ENCODE measurements around the gene CD8B.

The CD8B gene

GRCh38 chr2:86776532-86776931 is 85.2 kb downstream of the CD8B start:
- Histone ChIP-seq H3K4me1 (ENCODE audit: control insufficient read depth, insufficient read depth, low read length, poor library complexity, severe bottlenecking) (no peaks in the 10 kb centered on the region), H3K36me3 (ENCODE audit: control insufficient read depth, insufficient read depth, low read length) (peaks cover 25% of the 10 kb centered on the region), H3K27ac (ENCODE audit: insufficient read depth, low read length, poor library complexity, severe bottlenecking) (no peak overlapping the region), H3K4me3 (ENCODE audit: insufficient read depth, low read depth, low read length, poor library complexity, severe bottlenecking) (no peak overlapping the region), H3K27me3 (replicated peaks; ENCODE audit: control insufficient read depth, insufficient read depth, low read length, poor library complexity, severe bottlenecking) (no peaks in the 10 kb centered on the region), H3K9me3 (ENCODE audit: control insufficient read depth, low read length) (no peaks in the 10 kb centered on the region)
- no peak for DNase-seq

- Histone ChIP-seq H3K36me3 (ENCODE audit: control insufficient read depth, insufficient read depth, low read length) (peaks cover 37% of the 10 kb centered on the region), H3K27ac (ENCODE audit: insufficient read depth, low read length, poor library complexity, severe bottlenecking) (no peak overlapping the region)
These were observed 86.3 kb downstream of the CD8B start for GRCh38 chr2:86775338-86775737.

GRCh38 chr2:86774862-86775261 is 86.8 kb downstream of the CD8B start:
- no peak for DNase-seq
- H3K36me3 ChIP-seq (ENCODE audit: control insufficient read depth, insufficient read depth, low read length), result peaks cover 41% of the 10 kb centered on the region
- no peak overlapping the region for H3K27ac ChIP-seq (ENCODE audit: insufficient read depth, low read length, poor library complexity, severe bottlenecking)
- H3K4me3 ChIP-seq (ENCODE audit: insufficient read depth, low read depth, low read length, poor library complexity, severe bottlenecking), result no peak overlapping the region
- no peaks in the 10 kb centered on the region for H3K9me3 ChIP-seq (ENCODE audit: control insufficient read depth, low read length)
- H3K27me3 ChIP-seq (replicated peaks; ENCODE audit: control insufficient read depth, insufficient read depth, low read length, poor library complexity, severe bottlenecking), result no peaks in the 10 kb centered on the region
- no peaks in the 10 kb centered on the region for H3K4me1 ChIP-seq (ENCODE audit: control insufficient read depth, insufficient read depth, low read length, poor library complexity, severe bottlenecking)

More at GRCh38 chr2:86775338-86775737, 86.3 kb downstream of the CD8B start:
- no peaks in the 10 kb centered on the region for H3K27me3 ChIP-seq (replicated peaks; ENCODE audit: control insufficient read depth, insufficient read depth, low read length, poor library complexity, severe bottlenecking)
- no peak overlapping the region for H3K4me3 ChIP-seq (ENCODE audit: insufficient read depth, low read depth, low read length, poor library complexity, severe bottlenecking)
- H3K4me1 ChIP-seq (ENCODE audit: control insufficient read depth, insufficient read depth, low read length, poor library complexity, severe bottlenecking), result no peaks in the 10 kb centered on the region
- H3K9me3 ChIP-seq (ENCODE audit: control insufficient read depth, low read length), result no peaks in the 10 kb centered on the region
- DNase-seq, result no peak

DNA sequence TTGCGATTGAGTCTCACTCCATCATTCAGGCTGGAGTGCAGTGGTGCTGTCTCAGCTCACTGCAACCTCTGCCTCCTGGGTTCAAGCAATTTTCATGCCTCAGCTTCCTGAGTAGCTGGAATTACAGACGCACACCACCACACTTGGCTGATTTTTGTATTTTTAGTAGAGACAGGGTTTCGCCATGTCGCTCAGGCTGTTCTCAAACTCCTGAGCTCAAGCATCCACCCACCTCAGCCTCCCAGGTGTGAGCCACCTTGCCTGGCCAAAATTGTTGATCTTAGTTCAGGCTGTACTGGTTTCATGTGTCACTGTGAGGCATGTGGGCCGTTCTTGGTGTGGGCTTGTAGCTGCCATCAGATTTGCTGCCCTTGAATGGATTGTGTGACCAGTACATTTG is 89.1 kb downstream of the CD8B start:
- Histone ChIP-seq H3K9me3 (ENCODE audit: control insufficient read depth, low read length) (no peaks in the 10 kb centered on the region), H3K4me1 (ENCODE audit: control insufficient read depth, insufficient read depth, low read length, poor library complexity, severe bottlenecking) (no peaks in the 10 kb centered on the region), H3K36me3 (ENCODE audit: control insufficient read depth, insufficient read depth, low read length) (peaks cover 51% of the 10 kb centered on the region), H3K4me3 (ENCODE audit: insufficient read depth, low read depth, low read length, poor library complexity, severe bottlenecking) (no peak overlapping the region), H3K27me3 (replicated peaks; ENCODE audit: control insufficient read depth, insufficient read depth, low read length, poor library complexity, severe bottlenecking) (no peaks in the 10 kb centered on the region), H3K27ac (ENCODE audit: insufficient read depth, low read length, poor library complexity, severe bottlenecking) (no peak overlapping the region)
- no peak for DNase-seq

GRCh38 chr2:86770816-86771301 is 90.8 kb downstream of the CD8B start:
- H3K27ac ChIP-seq (ENCODE audit: insufficient read depth, low read length, poor library complexity, severe bottlenecking), result no peak overlapping the region
- H3K4me3 ChIP-seq (ENCODE audit: insufficient read depth, low read depth, low read length, poor library complexity, severe bottlenecking), result no peak overlapping the region
- H3K4me1 ChIP-seq (ENCODE audit: control insufficient read depth, insufficient read depth, low read length, poor library complexity, severe bottlenecking), result no peaks in the 10 kb centered on the region
- DNase-seq, result no peak
- peaks cover 63% of the 10 kb centered on the region for H3K36me3 ChIP-seq (ENCODE audit: control insufficient read depth, insufficient read depth, low read length)
- H3K9me3 ChIP-seq (ENCODE audit: control insufficient read depth, low read length), result no peaks in the 10 kb centered on the region
- H3K27me3 ChIP-seq (replicated peaks; ENCODE audit: control insufficient read depth, insufficient read depth, low read length, poor library complexity, severe bottlenecking), result no peaks in the 10 kb centered on the region

DNA sequence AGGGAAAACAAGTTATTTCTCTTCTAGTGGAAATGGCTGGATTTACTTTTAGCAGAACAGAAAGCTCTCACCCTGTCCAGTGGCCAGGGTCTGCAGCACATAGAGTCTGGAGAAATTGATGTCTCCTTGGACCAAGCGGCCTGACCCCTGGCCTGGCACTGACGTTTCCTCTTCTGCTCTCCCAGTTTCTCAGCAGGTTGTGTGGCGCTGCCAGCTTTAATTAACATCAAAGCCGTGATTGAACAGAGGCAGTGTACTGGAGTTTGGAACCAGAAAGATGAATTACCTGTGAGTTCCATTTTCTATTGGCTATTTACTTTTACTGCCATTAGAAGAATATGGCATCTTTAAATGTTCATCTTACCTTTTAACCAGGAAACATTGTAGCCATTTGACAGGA is 91.8 kb downstream of the CD8B start:
- Histone ChIP-seq H3K9me3 (ENCODE audit: control insufficient read depth, low read length) (no peaks in the 10 kb centered on the region), H3K4me1 (ENCODE audit: control insufficient read depth, insufficient read depth, low read length, poor library complexity, severe bottlenecking) (no peaks in the 10 kb centered on the region), H3K27ac (ENCODE audit: insufficient read depth, low read length, poor library complexity, severe bottlenecking) (no peak overlapping the region), H3K27me3 (replicated peaks; ENCODE audit: control insufficient read depth, insufficient read depth, low read length, poor library complexity, severe bottlenecking) (no peaks in the 10 kb centered on the region), H3K36me3 (ENCODE audit: control insufficient read depth, insufficient read depth, low read length) (peaks cover 68% of the 10 kb centered on the region), H3K4me3 (ENCODE audit: insufficient read depth, low read depth, low read length, poor library complexity, severe bottlenecking) (no peak overlapping the region)
- DNase-seq, result no peak

GRCh38 chr2:86768189-86768949 is 93.3 kb downstream of the CD8B start:
- no peaks in the 10 kb centered on the region for H3K27me3 ChIP-seq (replicated peaks; ENCODE audit: control insufficient read depth, insufficient read depth, low read length, poor library complexity, severe bottlenecking)
- H3K4me3 ChIP-seq (ENCODE audit: insufficient read depth, low read depth, low read length, poor library complexity, severe bottlenecking), result no peak overlapping the region
- H3K9me3 ChIP-seq (ENCODE audit: control insufficient read depth, low read length), result no peaks in the 10 kb centered on the region
- DNase-seq, result no peak
- no peak overlapping the region for H3K27ac ChIP-seq (ENCODE audit: insufficient read depth, low read length, poor library complexity, severe bottlenecking)
- peaks cover 61% of the 10 kb centered on the region for H3K36me3 ChIP-seq (ENCODE audit: control insufficient read depth, insufficient read depth, low read length)
- H3K4me1 ChIP-seq (ENCODE audit: control insufficient read depth, insufficient read depth, low read length, poor library complexity, severe bottlenecking), result no peaks in the 10 kb centered on the region
